Osteoblast (primary cell): Measurements from ENCODE around the gene NFIA. TPM values are rescaled to one million over a fixed set of nuclear protein-coding genes. Genes with fewer than 3 reads are reported as not detected.

Source experiments
- DNase-seq: peaks from one replicate; pipeline ENCODE4 v3.0.0; 2011; ENCODE audit warnings: low spot score, mixed read lengths; ENCODE audit not compliant: insufficient read length; ENCODE audit errors: missing footprints
- H2AFZ ChIP-seq: 2 replicates; pipeline ENCODE4 v1.6.0; 2011; ENCODE audit warnings: mild to moderate bottlenecking, low read length
- H3K27ac ChIP-seq: 2 replicates; pipeline ENCODE4 v1.5.1; 2011; ENCODE audit warnings: mild to moderate bottlenecking, low read depth, low read length, moderate library complexity
- H3K27me3 ChIP-seq: 2 replicates; pipeline ENCODE4 v1.6.0; 2012; ENCODE audit warnings: mild to moderate bottlenecking, control low read depth, inconsistent platforms, low read length, moderate library complexity; ENCODE audit not compliant: insufficient read depth
- H3K36me3 ChIP-seq: 2 replicates; pipeline ENCODE4 v1.5.1; 2011; ENCODE audit warnings: mild to moderate bottlenecking, low read length, control low read depth, moderate library complexity; ENCODE audit not compliant: insufficient read depth
- H3K4me1 ChIP-seq: 2 replicates; pipeline ENCODE4 v1.5.1; 2011; ENCODE audit warnings: mild to moderate bottlenecking, low read length, control low read depth, moderate library complexity; ENCODE audit not compliant: insufficient read depth
- H3K4me2 ChIP-seq: 2 replicates; pipeline ENCODE4 v1.6.0; 2011; ENCODE audit warnings: mild to moderate bottlenecking, low read length; ENCODE audit not compliant: insufficient read depth
- H3K4me3 ChIP-seq: fragments of 200-600 bp; sonication (generic); 3 replicates; pipeline ENCODE4 v1.5.1; 2012; ENCODE audit warnings: mild to moderate bottlenecking, low read length, inconsistent platforms; ENCODE audit not compliant: insufficient read depth
- H3K79me2 ChIP-seq: 2 replicates; pipeline ENCODE4 v1.6.0; 2012; ENCODE audit warnings: mild to moderate bottlenecking, low read length, control low read depth, inconsistent platforms; ENCODE audit not compliant: insufficient read depth
- H3K9me3 ChIP-seq: 2 replicates; pipeline ENCODE4 v1.5.1; 2011; ENCODE audit warnings: low read depth, low read length, control low read depth
- H4K20me1 ChIP-seq: 2 replicates; pipeline ENCODE4 v1.6.0; 2012; ENCODE audit warnings: mild to moderate bottlenecking, low read length, control low read depth; ENCODE audit not compliant: insufficient read depth
- total RNA-seq: library from RNA; depleted of rRNA; stranded (reverse); fragments of >200 nt; gene quantifications from 2 replicates; pipeline ENCODE4 v1.2.3, GENCODE V29; 2012
- TF ChIP-seq, protein P1 (sequence below): IDR thresholded peaks from 2 replicates; pipeline ENCODE4 v1.5.1; 2011; ENCODE audit warnings: mild to moderate bottlenecking, low read depth, low read length, moderate library complexity; ENCODE audit errors: extremely low read depth

NFIA gene
- total RNA-seq, 1 donor = 7.2 TPM

DNA sequence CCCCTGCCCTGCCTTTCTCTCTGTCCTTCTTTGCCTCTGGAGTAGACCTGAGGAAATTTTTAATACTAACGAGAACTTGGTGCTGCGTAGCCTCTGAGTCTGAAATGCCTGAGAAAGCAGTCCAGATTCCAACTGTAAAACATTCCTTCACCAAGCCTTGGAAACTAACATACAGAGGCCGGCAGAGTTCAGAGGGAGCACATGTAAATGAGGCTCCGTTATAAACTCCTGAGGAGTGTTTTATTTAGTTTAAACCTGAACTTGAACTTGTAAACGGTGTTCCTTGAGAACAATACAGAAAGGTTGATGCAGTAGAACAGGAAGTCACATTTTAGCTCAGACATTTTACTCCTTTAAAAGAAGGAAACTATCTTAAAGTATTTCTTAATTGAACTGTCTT is 361.9 kb downstream of the NFIA start:
- peaks cover 11% of the 10 kb centered on the region for H3K4me1 ChIP-seq
- H3K4me3 ChIP-seq = no peak overlapping the region
- no peak overlapping the region for H2AFZ ChIP-seq
- H3K27ac ChIP-seq = no peak overlapping the region
- TF ChIP-seq, protein P1, sequence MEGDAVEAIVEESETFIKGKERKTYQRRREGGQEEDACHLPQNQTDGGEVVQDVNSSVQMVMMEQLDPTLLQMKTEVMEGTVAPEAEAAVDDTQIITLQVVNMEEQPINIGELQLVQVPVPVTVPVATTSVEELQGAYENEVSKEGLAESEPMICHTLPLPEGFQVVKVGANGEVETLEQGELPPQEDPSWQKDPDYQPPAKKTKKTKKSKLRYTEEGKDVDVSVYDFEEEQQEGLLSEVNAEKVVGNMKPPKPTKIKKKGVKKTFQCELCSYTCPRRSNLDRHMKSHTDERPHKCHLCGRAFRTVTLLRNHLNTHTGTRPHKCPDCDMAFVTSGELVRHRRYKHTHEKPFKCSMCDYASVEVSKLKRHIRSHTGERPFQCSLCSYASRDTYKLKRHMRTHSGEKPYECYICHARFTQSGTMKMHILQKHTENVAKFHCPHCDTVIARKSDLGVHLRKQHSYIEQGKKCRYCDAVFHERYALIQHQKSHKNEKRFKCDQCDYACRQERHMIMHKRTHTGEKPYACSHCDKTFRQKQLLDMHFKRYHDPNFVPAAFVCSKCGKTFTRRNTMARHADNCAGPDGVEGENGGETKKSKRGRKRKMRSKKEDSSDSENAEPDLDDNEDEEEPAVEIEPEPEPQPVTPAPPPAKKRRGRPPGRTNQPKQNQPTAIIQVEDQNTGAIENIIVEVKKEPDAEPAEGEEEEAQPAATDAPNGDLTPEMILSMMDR = no peak
- DNase-seq = no peak
- H3K36me3 ChIP-seq = no peaks in the 10 kb centered on the region
- no peaks in the 10 kb centered on the region for H4K20me1 ChIP-seq
- peaks cover 8% of the 10 kb centered on the region for H3K27me3 ChIP-seq
- H3K79me2 ChIP-seq = no peaks in the 10 kb centered on the region
- no peak overlapping the region for H3K4me2 ChIP-seq
- no peaks in the 10 kb centered on the region for H3K9me3 ChIP-seq

DNA sequence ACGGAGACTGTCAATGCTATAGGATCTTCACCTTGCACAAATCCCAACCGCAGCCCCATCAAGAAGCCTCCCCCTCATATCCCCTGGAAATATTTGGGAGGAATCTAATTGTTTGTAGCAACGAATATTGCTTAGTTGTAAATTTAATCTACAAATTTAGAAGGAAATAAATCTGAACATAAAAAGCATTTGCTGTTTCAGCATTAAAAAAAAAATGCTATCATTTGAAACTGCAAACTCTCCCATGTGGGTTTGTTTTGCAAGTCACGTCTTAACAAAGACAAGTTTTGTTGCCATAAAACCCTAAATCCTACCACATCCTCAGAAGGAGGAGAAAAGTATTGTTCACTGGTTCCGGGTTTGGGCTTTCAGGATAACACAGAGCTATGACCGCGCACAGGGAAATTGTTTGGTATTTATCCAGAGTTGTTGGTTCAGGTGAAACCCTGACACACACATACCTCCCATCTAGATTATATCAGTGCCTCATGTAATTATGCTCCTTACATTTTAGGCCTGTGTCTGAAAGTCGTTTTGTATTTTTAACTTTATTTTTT is 363.0 kb downstream of the NFIA start:
- no peak overlapping the region for H2AFZ ChIP-seq
- H3K79me2 ChIP-seq = no peaks in the 10 kb centered on the region
- H4K20me1 ChIP-seq = no peaks in the 10 kb centered on the region
- TF ChIP-seq, protein P1 = no peak
- no peak overlapping the region for H3K4me3 ChIP-seq
- peaks cover 12% of the 10 kb centered on the region for H3K4me1 ChIP-seq
- H3K27ac ChIP-seq = no peak overlapping the region
- no peak for DNase-seq
- H3K4me2 ChIP-seq = no peak overlapping the region
- peaks cover 15% of the 10 kb centered on the region for H3K27me3 ChIP-seq
- no peaks in the 10 kb centered on the region for H3K9me3 ChIP-seq
- no peaks in the 10 kb centered on the region for H3K36me3 ChIP-seq

DNA sequence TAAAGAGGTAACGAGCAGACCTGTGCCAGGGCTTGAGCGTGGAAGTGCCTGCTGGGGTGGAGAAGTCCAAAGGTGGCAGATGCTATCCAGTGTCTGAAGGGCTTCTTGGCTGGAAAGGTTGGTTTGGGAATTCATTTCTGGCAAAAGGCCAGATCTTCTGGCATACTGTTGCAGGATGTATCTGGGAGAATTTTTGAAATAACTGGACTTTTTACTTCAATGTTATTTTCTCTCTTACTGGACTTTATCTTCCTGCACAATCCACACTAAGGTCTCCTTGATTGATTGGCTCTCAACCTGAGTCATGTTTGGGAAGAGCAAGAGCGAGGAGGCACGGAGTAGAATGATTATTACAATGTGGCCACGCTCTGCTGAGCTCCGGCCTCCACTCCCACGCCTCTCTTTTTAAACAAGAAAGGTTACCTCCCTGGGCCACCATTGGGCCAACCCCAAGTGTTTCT is 364.2 kb downstream of the NFIA start:
- DNase-seq = no peak
- H3K9me3 ChIP-seq = no peaks in the 10 kb centered on the region
- no peaks in the 10 kb centered on the region for H3K36me3 ChIP-seq
- H4K20me1 ChIP-seq = no peaks in the 10 kb centered on the region
- TF ChIP-seq, protein P1 = no peak
- no peak overlapping the region for H2AFZ ChIP-seq
- no peak overlapping the region for H3K4me2 ChIP-seq
- H3K27me3 ChIP-seq = peaks cover 21% of the 10 kb centered on the region
- no peaks in the 10 kb centered on the region for H3K79me2 ChIP-seq
- H3K27ac ChIP-seq = no peak overlapping the region
- H3K4me3 ChIP-seq = no peak overlapping the region
- H3K4me1 ChIP-seq = peaks cover 12% of the 10 kb centered on the region

DNA sequence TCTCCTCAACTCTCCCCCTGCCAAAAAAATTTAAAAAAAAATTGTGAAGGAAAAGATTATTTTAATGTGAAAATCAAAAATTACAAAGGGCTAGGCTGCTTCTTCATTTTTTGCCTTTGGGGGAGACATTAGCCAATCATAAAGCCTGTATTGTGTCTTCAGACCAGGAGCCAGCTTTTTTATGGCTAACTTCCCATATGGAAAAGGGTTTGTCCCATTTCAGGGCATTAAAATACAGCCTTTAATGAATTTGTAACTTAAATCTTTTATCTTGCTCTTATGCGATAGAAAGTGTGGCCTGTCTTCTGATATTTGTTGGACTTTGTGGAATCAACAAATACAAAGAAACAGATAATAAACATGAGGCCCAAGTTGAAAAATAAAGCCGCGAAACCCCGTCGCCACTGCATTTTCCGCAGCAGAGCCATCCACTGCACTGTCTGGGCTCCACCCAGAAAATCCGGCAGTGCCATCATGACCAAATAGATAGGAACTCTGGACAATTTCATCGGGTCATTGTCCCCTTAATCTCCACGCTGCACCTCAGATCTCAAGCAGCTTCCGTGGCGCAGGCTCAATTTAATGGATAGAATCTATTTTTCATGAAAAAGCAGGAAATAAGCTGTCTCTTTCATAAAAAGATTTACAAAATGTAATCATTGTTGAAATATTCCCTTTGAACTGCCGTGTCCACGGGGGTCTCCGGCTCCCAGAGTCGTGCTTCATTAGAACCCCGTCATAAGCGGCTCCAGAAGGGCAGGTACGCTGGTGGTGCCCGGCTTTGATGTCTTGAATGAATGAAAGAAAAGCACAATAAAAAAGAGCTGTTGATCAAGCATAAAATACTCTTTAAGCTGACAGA is 365.0 kb downstream of the NFIA start:
- no peak overlapping the region for H3K27ac ChIP-seq
- peaks cover 9% of the 10 kb centered on the region for H3K4me1 ChIP-seq

More for the DNA sequence above, 365.0 kb downstream of the NFIA start:
- TF ChIP-seq, protein P1 = no peak
- H3K27me3 ChIP-seq = peaks cover 21% of the 10 kb centered on the region
- DNase-seq = no peak
- no peaks in the 10 kb centered on the region for H3K36me3 ChIP-seq
- no peaks in the 10 kb centered on the region for H3K9me3 ChIP-seq
- no peak overlapping the region for H2AFZ ChIP-seq
- no peak overlapping the region for H3K4me2 ChIP-seq
- no peaks in the 10 kb centered on the region for H3K79me2 ChIP-seq
- H3K4me3 ChIP-seq = no peak overlapping the region
- no peaks in the 10 kb centered on the region for H4K20me1 ChIP-seq
